DMS53 treated with DMSO at 0.1 percent for 48 hours (cell line): Measurements from ENCODE around the gene TBX4.

ENCODE experiments used
- DNase-seq: peaks from one replicate; lab custom pipeline; 2025; ENCODE audit not compliant: unreplicated experiment; lab: John Stamatoyannopoulos, UW

Gene TBX4

GRCh38 chr17:61412860-61413660, 39.2 kb upstream of the TBX4 start:
- no peak for DNase-seq

DNA sequence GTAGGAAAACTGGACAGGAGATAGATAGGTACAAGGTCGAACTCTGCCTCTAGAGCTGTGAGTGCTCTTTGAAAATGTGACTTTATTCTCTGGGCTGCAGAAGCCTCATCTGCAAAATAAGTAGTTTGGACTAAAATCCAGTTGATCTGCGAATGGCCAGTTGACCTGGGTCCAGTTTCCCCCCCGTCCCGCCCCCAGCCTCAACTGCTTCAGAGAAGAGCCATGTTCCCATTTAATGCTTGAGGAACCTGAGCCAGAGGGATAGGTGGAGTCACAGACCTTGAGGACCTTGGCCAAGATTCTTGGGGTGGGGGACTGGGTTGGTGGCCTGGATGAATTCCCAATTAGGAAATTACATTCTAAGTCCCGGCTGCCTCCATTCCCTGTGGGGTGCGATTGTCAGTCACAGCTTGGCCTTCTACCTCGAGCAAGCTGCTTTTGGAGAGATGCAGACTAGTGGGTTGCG, 38.5 kb upstream of the TBX4 start:
- no peak for DNase-seq

- no peak for DNase-seq
Measured at GRCh38 chr17:61414141-61414935, 37.9 kb upstream of the TBX4 start.

DNA sequence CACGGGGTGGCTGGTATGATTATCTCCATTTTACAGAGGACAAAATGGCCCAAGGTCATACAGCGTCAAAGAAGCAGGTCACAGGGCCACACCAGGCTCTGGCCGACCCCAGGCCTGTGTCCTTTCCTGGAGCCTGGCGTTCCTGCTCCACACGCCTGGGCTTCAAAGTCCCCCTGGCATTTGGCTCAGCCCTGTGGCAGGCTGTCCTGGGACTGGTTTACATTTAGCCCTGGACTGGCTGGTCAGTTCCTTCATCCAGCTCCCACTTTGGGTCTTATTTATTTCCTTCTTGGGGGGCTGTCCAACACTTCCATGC, 37.3 kb upstream of the TBX4 start:
- no peak for DNase-seq

DNA sequence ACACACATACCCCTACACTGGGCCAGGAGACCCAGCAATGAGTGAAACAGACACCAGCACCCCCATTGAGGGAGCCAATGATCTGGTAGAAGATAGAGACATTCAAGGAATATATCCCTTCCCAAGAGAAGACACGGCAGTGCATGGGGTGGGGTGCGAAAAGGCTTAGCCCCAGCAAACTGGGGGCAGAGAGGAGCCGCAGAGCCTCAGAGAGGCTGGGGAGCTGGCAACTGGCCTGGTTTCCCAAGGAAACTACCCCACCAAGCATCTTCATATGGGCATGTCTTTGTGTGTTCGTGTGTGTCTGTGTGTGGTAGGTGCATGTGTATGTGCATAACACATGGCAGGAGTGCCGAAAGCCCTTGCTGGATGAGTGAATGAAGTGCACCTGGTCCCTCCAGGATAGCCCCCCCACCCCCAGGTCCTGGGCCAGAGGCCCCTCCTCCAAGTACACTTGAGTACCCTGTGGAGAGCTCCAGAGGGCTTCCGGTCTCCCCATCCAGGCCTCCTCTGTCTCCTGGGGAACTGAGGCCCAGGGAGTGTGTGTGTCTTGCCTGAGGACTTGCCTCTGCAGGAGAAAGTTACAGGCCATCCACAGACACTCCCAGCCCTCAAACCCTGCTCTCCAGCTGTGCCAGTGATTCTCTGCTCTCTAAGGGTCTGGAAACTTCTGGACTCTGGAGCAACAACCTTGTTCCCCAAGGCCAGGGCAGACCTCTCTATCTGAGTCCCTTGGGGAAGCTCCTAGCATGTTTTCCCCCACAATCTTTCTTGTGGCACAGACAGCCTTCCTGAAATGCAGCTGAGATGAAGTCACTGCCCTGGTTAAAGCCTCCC, 36.6 kb upstream of the TBX4 start:
- DNase-seq = no peak

DNA sequence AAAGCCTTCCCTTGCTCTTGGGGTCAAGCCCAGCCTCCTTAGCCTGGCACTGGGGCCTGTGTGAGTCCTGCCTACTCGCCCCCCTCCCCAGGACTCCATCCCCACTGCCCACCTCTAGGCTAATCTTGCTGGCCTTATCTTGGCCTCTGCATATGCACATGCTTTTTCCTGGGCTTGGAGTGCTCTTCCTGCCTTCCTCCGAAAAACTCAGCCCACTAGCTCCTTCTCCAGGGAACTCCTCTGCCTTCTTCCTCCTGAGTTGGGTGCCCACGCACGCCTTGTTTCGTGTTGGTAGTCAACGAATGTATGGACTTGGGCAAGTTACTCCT, 36.0 kb upstream of the TBX4 start:
- DNase-seq = no peak

DNA sequence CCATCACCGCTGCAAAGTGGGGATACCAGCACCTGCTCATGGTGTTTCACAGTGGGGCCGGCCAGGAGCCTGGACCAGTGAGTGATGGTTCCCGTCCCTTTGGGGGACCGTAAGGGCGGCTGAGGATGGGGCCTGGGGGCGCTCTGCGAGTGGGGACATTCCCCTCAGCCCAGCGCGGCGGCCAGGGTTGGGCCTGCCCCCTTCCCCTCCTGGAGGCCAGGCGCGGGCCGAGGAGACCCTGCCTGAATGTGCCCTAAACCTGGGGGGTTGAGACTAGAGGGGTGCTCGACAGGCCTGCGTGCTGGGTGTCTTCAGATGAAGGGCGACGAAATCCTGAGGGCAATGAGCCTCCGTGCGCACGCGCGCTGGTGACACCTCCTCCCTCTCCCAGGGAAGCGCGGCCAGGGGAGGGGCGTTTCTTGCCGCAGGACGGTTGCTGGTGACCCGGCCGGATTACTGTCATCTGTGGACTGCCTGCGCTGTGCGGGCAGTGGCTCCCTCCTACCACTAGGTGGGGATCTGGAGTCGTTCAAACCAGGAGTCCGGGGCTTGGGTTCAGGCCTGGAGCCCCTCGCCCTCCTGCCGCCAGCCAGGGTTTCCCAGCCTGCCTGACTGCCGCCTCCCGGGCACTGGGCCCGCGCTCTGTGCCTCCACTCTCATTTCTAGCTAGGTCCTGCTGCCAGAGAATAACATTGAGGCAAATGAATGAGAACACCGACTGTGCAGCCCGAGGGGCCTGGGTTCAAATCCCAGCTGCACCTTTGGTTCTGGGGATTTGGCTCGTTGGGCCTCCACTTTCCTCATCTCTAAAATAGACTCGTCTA, 35.5 kb upstream of the TBX4 start:
- peak; percentile 74 for DNase-seq

GRCh38 chr17:61418449-61418848, 33.8 kb upstream of the TBX4 start:
- no peak for DNase-seq

DNA sequence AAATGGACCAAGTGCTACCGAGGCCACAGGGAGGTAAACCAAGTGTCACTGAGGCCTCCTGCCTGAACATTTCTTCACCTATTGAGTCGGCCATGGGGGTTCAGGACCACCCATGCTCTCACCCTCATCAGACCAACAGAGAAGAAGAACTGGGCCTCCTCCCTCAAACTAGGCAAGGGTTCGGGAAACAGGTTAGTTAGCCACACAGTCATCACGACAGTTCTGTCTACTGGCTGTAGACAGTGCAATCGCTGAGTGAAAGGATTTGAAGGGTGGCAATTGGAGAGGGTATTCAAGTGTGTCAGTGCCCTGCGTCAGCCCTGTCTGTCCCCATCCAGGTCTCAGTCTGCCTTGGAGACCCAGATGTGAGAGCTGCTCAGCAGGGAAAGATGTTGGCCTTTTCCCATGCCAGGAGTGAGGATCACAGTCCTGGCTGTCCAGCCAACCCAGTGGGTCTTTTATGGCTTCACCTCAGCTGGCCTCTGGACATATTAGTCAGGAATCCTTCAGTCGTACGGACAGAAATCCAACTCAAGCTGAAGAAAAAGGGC, 32.7 kb upstream of the TBX4 start:
- no peak for DNase-seq

GRCh38 chr17:61420052-61420451, 32.2 kb upstream of the TBX4 start:
- no peak for DNase-seq

DNA sequence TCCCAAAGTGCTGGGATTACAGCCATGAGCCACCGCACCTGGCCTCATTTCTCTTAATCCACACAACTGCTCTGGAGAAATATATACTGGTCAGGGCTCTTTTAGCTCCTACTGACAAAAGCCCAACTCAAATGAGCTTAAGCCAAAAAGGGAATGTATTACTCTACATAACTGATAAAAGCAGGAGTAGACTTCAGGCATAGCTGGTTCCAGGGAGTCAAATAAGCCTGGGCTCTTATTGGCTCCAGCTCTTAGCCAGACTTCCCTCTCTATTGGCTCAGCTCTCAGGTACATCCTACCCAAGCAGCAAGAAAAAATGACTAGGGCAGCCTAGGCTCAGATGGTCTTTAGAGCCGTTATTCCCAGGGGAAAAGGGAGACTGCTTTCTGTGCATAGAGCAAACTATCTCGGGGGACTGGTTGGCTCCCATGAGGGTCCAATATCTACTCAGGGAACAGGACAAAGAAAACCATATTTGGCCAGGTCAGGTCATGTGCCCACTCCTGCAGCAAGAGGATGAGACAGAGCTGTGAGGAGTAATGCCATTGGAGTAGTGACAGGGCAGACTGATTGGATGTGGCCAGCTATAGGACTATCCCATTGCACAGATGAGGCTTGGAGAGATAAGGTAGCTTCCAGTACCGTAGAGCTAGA, 31.4 kb upstream of the TBX4 start:
- DNase-seq = no peak

GRCh38 chr17:61421460-61421859, 30.8 kb upstream of the TBX4 start:
- DNase-seq = no peak

DNA sequence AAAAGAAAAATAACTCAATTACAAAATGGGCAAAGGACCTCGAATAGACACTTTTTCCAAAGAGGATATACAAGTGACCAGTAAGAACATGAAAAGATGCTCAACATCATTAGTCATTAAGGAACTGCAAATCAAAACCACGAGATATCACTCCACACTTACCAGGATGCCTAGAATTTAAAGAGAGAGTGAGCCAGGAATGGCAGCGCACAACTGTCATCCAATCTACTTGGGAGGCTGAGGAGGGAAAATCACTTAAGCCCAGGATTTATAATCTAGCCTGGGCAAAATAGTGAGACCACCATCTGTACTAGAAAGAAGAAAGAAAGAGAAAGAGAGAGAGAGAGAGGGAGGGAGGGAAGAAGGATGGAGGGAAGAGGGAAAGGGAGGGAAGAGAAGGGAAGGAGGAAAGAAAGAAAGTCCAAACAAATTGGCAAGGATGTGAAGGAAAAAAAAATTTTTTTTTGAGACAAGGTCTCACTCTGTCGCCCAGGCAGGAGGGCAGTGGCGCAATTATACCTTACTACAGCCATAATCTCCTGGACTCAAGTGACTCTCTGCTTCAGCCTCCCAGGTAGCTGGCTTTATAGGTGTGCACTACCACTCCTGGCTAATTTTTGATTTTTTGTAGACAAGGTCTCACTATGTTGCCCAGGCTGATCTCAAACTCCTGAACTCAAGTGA, 30.0 kb upstream of the TBX4 start:
- DNase-seq = no peak

GRCh38 chr17:61422869-61423268, 29.4 kb upstream of the TBX4 start:
- DNase-seq = no peak

- no peak for DNase-seq
Measured at GRCh38 chr17:61423967-61424649, 28.1 kb upstream of the TBX4 start.

- no peak for DNase-seq
Measured at GRCh38 chr17:61425682-61426481, 26.3 kb upstream of the TBX4 start.

DNA sequence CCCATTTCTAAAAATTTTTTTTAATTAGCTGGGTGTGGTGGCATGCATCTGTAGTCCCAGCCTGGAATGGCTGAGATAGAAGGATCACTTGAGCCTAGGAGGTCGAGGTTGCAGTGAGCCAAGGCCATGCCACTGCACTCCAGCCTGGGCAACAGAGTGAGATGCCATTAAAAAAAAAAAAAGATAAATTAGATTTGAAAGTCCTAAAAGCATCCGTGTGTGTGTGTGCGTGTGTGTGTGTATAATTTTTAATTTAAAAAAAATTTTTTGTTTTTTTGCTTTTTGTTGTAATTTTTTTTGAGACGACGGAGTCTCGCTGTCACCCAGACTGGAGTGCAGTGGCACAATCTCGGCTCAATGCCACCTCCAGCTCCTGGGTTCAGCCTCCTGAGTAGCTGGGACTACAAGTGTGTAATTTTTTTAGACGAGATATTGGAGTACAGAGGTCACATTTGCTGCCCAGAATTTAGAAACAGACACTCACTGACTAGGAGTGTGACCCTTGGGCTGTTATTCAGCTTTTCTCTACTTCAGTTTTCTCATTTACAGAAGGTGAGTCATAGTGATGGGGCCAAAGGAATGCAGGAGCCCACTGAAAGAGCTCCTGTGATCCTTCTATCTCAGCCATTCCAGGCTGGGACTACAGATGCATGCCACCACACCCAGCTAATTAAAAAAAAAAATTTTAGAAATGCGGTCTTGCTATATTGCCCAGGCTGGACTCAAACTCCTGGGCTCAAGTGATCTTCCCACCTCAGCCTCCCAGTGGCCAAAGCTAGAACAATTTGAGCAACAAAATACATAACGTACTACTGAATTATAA, 25.5 kb upstream of the TBX4 start:
- DNase-seq = no peak
